Endothelial cell of umbilical vein (primary cell): ENCODE data around the gene RBM8A. TPM values are rescaled to one million over a fixed set of nuclear protein-coding genes. Genes with fewer than 3 reads are reported as not detected.

Experiments
- BruUV-seq: library from RNA; stranded (reverse); fragments of 400-500 nt; replicated peaks from 2 replicates; lab custom pipeline; 2021; lab: Mats Ljungman, UMichigan
- CTCF ChIA-PET: fragments of 300-600, 350-600 bp; sonication (Branson Sonifier 250); formaldehyde crosslinking; loops from one replicate; lab custom pipeline; 2021; ENCODE audit warnings: antibody characterized with exemption, inconsistent platforms; lab: Charles Lee
- POLR2A ChIA-PET: fragments of 300-600, 350-600 bp; sonication (Branson Sonifier 250); formaldehyde crosslinking; loops from one replicate; lab custom pipeline; 2021; ENCODE audit warnings: antibody characterized with exemption, inconsistent platforms; lab: Charles Lee
- DNase-seq: peaks from one replicate; pipeline ENCODE4 v3.0.0-alpha.2; 2011; ENCODE audit warnings: low read depth, low spot score
- FAIRE-seq: peaks from 2 replicates; lab custom pipeline; 2011; peaks lifted over from hg19 to GRCh38; lab: Jason Lieb, UNC
- H2AFZ ChIP-seq: 2 replicates; pipeline ENCODE4 v1.6.0; 2012; ENCODE audit warnings: low read depth, low read length, control low read depth, inconsistent platforms
- H3K27ac ChIP-seq: 2 replicates; pipeline ENCODE4 v1.5.1; 2011; ENCODE audit warnings: low read depth, mild to moderate bottlenecking, control low read depth, low read length, moderate library complexity; ENCODE audit not compliant: insufficient read depth
- H3K27me3 ChIP-seq, 2 experiments: 2 replicates each; pipeline versions ENCODE4 v1.6.0 to v1.6.1; 2011; ENCODE audit warnings: low read length in 2 of 2, mixed read lengths in 1 of 2; ENCODE audit not compliant: control insufficient read depth in 2 of 2, insufficient read depth in 2 of 2
- H3K36me3 ChIP-seq, 2 experiments: 2 replicates in 1 of 2; 3 replicates in 1 of 2; pipeline ENCODE4 v1.5.1; 2011; ENCODE audit warnings: low read length in 2 of 2, mild to moderate bottlenecking in 1 of 2, moderate library complexity in 1 of 2; ENCODE audit not compliant: control insufficient read depth in 2 of 2, insufficient read depth in 2 of 2; ENCODE audit errors: extremely low read depth in 1 of 2
- H3K4me1 ChIP-seq: 3 replicates; pipeline ENCODE4 v1.5.1; 2011; ENCODE audit warnings: mild to moderate bottlenecking, low read length; ENCODE audit not compliant: control insufficient read depth, insufficient read depth; ENCODE audit errors: extremely low read depth
- H3K4me2 ChIP-seq: 2 replicates; pipeline ENCODE4 v1.6.1; 2011; ENCODE audit warnings: low read length, control low read depth, mixed read lengths; ENCODE audit not compliant: insufficient read depth
- H3K4me3 ChIP-seq, 3 experiments: fragments of 200-600 bp in 1 of 3; sonication (generic), shearing (Covaris generic) in 1 of 3; replicated peaks in 1 of 3; 2 replicates each; pipeline ENCODE4 v1.5.1; 2011 to 2016; ENCODE audit warnings: control low read depth in 3 of 3, low read length in 3 of 3, mild to moderate bottlenecking in 2 of 3, inconsistent platforms in 1 of 3, low read depth in 1 of 3, moderate library complexity in 1 of 3; ENCODE audit not compliant: insufficient read depth in 1 of 3
- H3K79me2 ChIP-seq: 2 replicates; pipeline ENCODE4 v1.6.0; 2012; ENCODE audit warnings: low read length, inconsistent platforms; ENCODE audit not compliant: control insufficient read depth, insufficient read depth
- H3K9ac ChIP-seq: replicated peaks from 2 replicates; pipeline ENCODE3; 2011; ENCODE audit warnings: low read length, control low read depth; ENCODE audit not compliant: insufficient read depth; ENCODE audit errors: extremely low read depth
- H3K9me1 ChIP-seq: replicated peaks from 3 replicates; pipeline ENCODE4 v1.6.0; 2011; ENCODE audit warnings: mild to moderate bottlenecking, low read length; ENCODE audit not compliant: control insufficient read depth, insufficient read depth; ENCODE audit errors: extremely low read depth
- H3K9me3 ChIP-seq: replicated peaks from 2 replicates; pipeline ENCODE4 v1.5.1; 2012; ENCODE audit warnings: low read length, inconsistent platforms; ENCODE audit not compliant: control insufficient read depth, insufficient read depth
- H4K20me1 ChIP-seq: replicated peaks from 2 replicates; pipeline ENCODE3; 2011; ENCODE audit warnings: mild to moderate bottlenecking, low read length; ENCODE audit not compliant: control insufficient read depth, insufficient read depth; ENCODE audit errors: extremely low read depth
- EZH2 ChIP-seq: IDR thresholded peaks from 2 replicates; pipeline ENCODE4 v1.6.1; 2012; ENCODE audit warnings: borderline replicate concordance, low read depth, mild to moderate bottlenecking, moderate library complexity, low read length, inconsistent platforms; ENCODE audit not compliant: severe bottlenecking
- FOS ChIP-seq: IDR thresholded peaks from 2 replicates; pipeline ENCODE4 v1.6.1; 2011; ENCODE audit warnings: mild to moderate bottlenecking, low read length, moderate library complexity, borderline replicate concordance; ENCODE audit not compliant: insufficient read depth
- GATA2 ChIP-seq: IDR thresholded peaks from 2 replicates; pipeline ENCODE4 v1.7.0; 2011; ENCODE audit warnings: low read depth, mild to moderate bottlenecking, moderate library complexity, mixed read lengths, low read length; ENCODE audit not compliant: insufficient read length, insufficient read depth
- JUN ChIP-seq: IDR thresholded peaks from 2 replicates; pipeline ENCODE4 v1.6.1; 2011; ENCODE audit warnings: borderline replicate concordance, low read depth; ENCODE audit not compliant: insufficient read length, insufficient read depth
- MYC ChIP-seq: IDR thresholded peaks from one replicate; pipeline ENCODE4 v1.6.1; 2011; ENCODE audit warnings: mild to moderate bottlenecking, low read depth, low read length
- POLR2A ChIP-seq: IDR thresholded peaks from 2 replicates; pipeline ENCODE4 v1.6.1; 2012; ENCODE audit warnings: low read depth, mild to moderate bottlenecking, control low read depth, low read length
- POLR2AphosphoS5 ChIP-seq: IDR thresholded peaks from 2 replicates; pipeline ENCODE4 v1.6.1; 2012; ENCODE audit warnings: low read depth, mild to moderate bottlenecking, control low read depth, low read length, moderate library complexity; ENCODE audit not compliant: insufficient read depth
- dilution Hi-C: fragments of 300-500 bp; cut with MboI; formaldehyde crosslinking; loops from one replicate; pipeline ENCODE4 v1.15.0; 2019; ENCODE audit warnings: low sequenced_read_pairs; ENCODE audit not compliant: extremely low pct_ligation_motif_present
- intact Hi-C: fragments of 100-400 bp; cut with micrococcal nuclease; formaldehyde crosslinking; loops from one replicate; pipeline ENCODE4 v1.10.0; 2022
- polyA plus RNA-seq, 4 experiments: library from polyadenylated mRNA; depleted of rRNA in 3 of 4; stranded (reverse) in 3 of 4; unstranded in 1 of 4; fragments of >200 nt; gene quantifications; 2 replicates each; pipeline versions ENCODE4 v1.2.1 to v1.2.3, GENCODE V29; 2011 to 2012; ENCODE audit warnings: missing spikeins in 1 of 4
- total RNA-seq: library from RNA; stranded (reverse); gene quantifications from 2 replicates; pipeline ENCODE4 v1.2.3, GENCODE V29; 2021
- TF ChIP-seq, protein P1 (sequence below), 2 donors: IDR thresholded peaks; 1 replicate in 1 of 2; 2 replicates in 1 of 2; pipeline ENCODE4 v1.5.1; 2011; ENCODE audit warnings: low read length in 2 of 2, mild to moderate bottlenecking in 2 of 2, moderate library complexity in 2 of 2, control low read depth in 1 of 2, inconsistent platforms in 1 of 2, low read depth in 1 of 2; ENCODE audit not compliant: insufficient read depth in 1 of 2; ENCODE audit errors: extremely low read depth in 1 of 2
- TF ChIP-seq, protein P2 (sequence below): IDR thresholded peaks from 2 replicates; pipeline ENCODE4 v1.6.1; 2011; ENCODE audit not compliant: insufficient read depth, insufficient read length

RBM8A gene
- total and polyA plus RNA-seq, 2 donors (not counting 3 experiments of a cell fraction or from before 2014, with no cell fraction given) = 192 to 194 TPM

DNA sequence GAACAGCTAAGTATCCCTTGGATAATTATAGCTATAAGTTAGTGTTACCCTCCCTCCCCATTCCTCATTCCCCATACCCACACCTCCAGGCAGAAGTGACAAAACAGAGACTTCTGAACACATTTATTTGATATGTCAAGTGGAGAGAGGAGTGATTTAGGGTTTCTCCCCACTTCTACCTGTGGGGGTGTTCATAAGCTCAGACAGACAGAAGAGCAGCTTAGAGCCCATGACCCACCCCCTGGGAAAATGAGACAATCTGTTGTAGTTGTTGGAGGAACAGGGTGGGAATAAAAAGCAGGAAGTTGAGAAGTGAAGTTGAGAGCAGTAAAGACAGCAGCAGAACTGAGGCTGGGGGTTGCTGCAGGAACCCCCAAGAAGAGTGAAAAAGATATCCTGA lies 32.0 kb upstream of the RBM8A start:
- Histone ChIP-seq H3K4me1 (peaks cover 64% of the 10 kb centered on the region), H3K27ac (no peak overlapping the region), H3K4me3 (no peak overlapping the region), H3K9me1 (no peaks in the 10 kb centered on the region), H3K79me2 (peaks cover 30% of the 10 kb centered on the region), H3K4me2 (no peak overlapping the region), H2AFZ (no peak overlapping the region), H3K27me3 (no peaks in the 10 kb centered on the region), H3K9me3 (no peaks in the 10 kb centered on the region), H3K9ac (no peak overlapping the region), H4K20me1 (no peaks in the 10 kb centered on the region), H3K36me3 (no peaks in the 10 kb centered on the region)
- dilution Hi-C loops (no loop called here), intact Hi-C loops (loop anchor here (5.0 kb wide), 1 partner anchor 52 kb away; no protein-coding TSS in a partner anchor)
- ChIA-PET CTCF (interaction anchor here (2.1 to 2.2 kb wide), 2 partner anchors 32 to 73 kb away, joined by 10 to 17 read pairs; partner anchors contain the start of gene RBM8A), POLR2A (no interaction called here)
- no TSS peak for BruUV-seq
- FAIRE-seq (no peak), DNase-seq (no peak)
- no peak for TF ChIP-seq MYC
- TF ChIP-seq FOS = no peak
- TF ChIP-seq, protein P1, sequence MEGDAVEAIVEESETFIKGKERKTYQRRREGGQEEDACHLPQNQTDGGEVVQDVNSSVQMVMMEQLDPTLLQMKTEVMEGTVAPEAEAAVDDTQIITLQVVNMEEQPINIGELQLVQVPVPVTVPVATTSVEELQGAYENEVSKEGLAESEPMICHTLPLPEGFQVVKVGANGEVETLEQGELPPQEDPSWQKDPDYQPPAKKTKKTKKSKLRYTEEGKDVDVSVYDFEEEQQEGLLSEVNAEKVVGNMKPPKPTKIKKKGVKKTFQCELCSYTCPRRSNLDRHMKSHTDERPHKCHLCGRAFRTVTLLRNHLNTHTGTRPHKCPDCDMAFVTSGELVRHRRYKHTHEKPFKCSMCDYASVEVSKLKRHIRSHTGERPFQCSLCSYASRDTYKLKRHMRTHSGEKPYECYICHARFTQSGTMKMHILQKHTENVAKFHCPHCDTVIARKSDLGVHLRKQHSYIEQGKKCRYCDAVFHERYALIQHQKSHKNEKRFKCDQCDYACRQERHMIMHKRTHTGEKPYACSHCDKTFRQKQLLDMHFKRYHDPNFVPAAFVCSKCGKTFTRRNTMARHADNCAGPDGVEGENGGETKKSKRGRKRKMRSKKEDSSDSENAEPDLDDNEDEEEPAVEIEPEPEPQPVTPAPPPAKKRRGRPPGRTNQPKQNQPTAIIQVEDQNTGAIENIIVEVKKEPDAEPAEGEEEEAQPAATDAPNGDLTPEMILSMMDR (IDR thresholded peaks at IDR 0.05; ENCODE audit: extremely low read depth in 1 of 2, insufficient read depth in 1 of 2, low read depth in 1 of 2, low read length in 2 of 2) = no peak
- TF ChIP-seq EZH2 = no peak
- TF ChIP-seq POLR2AphosphoS5 = no peak
- TF ChIP-seq POLR2A = no peak
- TF ChIP-seq JUN = no peak
- TF ChIP-seq, protein P2, sequence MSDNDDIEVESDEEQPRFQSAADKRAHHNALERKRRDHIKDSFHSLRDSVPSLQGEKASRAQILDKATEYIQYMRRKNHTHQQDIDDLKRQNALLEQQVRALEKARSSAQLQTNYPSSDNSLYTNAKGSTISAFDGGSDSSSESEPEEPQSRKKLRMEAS = no peak
- no peak for TF ChIP-seq GATA2
